ENCODE results near the gene PRKD1.

- TF ChIP-seq PBX3 (IDR thresholded peaks at IDR 0.05), result no peak
- TF ChIP-seq CTCF (IDR thresholded peaks at IDR 0.05), result peak; percentile 69
- TF ChIP-seq POLR2AphosphoS5 (IDR thresholded peaks at IDR 0.05; ENCODE audit: low read depth, low read length), result no peak
- TF ChIP-seq JUND (IDR thresholded peaks at IDR 0.05), result no peak
- no peak for TF ChIP-seq RXRA (IDR thresholded peaks at IDR 0.05; ENCODE audit: borderline replicate concordance, low read depth)
- no peak for TF ChIP-seq NFIC (IDR thresholded peaks at IDR 0.05; ENCODE audit: borderline replicate concordance)
- no peak for TF ChIP-seq EP300 (IDR thresholded peaks at IDR 0.05; ENCODE audit: borderline replicate concordance in 1 of 2, low read depth in 1 of 2, low read length in 1 of 2)
- TF ChIP-seq EZH2phosphoT487 (IDR thresholded peaks at IDR 0.05; ENCODE audit: borderline replicate concordance, low read depth), result no peak
- no peak for TF ChIP-seq MAX (IDR thresholded peaks at IDR 0.05; ENCODE audit: low read depth)
- TF ChIP-seq MXI1 (IDR thresholded peaks at IDR 0.05; ENCODE audit: low read depth, low read length), result no peak
- TF ChIP-seq, protein P1, sequence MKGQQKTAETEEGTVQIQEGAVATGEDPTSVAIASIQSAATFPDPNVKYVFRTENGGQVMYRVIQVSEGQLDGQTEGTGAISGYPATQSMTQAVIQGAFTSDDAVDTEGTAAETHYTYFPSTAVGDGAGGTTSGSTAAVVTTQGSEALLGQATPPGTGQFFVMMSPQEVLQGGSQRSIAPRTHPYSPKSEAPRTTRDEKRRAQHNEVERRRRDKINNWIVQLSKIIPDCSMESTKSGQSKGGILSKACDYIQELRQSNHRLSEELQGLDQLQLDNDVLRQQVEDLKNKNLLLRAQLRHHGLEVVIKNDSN (IDR thresholded peaks at IDR 0.05; ENCODE audit: borderline replicate concordance, low read depth), result no peak
These were observed 390.6 kb downstream of the PRKD1 start for GRCh38 chr14:29536886-29537511.

All from SK-N-SH (cell line).